ENCODE measurements around the gene C5orf15. TPM values are rescaled to one million over a fixed set of nuclear protein-coding genes. Genes with fewer than 3 reads are reported as not detected.
A peak's percentile ranks its signal among the peaks of the same experiment; 100 is the strongest.

The C5orf15 gene
- polyA plus RNA-seq, 1 of the 3 experiments (the other 2 are of a cell fraction) = 81.0 TPM

DNA sequence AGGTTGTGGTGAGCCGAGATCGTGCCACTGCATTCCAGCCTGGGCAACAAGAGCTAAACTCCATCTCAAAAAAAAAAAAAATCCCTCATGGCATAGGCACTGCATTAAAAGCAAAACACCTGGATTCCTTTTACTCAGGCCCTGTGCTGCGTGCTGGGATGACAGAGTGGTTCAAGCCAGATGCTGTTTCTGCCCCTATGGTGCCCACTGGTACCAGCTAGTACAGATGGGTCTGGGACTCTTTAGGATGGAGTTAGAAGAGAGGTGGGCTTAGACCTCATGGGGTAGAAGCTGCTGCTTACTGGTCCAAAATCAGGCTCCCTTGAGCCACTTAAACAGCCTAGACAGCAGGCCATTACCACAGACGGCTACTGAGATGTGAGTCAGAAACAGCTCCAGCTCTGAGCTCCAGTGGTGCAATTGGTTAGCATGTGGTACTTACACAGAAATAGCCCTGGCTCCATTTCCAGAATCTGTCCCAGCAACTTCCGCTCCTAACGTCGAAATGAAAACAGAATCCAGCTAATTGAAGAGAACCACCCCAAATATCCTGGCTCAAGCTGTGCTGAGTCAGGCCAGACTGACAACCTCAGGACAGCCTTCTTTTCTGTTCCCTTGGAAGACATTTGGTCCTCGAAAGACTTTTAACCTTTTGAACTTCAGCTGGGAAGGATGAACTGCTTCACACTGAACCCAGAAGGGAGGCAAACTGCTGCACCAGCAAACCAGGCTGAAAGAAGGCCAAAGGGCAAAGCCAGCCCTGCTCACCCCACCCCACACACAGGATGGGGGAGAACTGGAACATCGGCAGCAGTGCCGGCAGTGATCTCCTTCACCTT is 15.5 kb downstream of the C5orf15 start (continued):
- TF ChIP-seq, protein P1, sequence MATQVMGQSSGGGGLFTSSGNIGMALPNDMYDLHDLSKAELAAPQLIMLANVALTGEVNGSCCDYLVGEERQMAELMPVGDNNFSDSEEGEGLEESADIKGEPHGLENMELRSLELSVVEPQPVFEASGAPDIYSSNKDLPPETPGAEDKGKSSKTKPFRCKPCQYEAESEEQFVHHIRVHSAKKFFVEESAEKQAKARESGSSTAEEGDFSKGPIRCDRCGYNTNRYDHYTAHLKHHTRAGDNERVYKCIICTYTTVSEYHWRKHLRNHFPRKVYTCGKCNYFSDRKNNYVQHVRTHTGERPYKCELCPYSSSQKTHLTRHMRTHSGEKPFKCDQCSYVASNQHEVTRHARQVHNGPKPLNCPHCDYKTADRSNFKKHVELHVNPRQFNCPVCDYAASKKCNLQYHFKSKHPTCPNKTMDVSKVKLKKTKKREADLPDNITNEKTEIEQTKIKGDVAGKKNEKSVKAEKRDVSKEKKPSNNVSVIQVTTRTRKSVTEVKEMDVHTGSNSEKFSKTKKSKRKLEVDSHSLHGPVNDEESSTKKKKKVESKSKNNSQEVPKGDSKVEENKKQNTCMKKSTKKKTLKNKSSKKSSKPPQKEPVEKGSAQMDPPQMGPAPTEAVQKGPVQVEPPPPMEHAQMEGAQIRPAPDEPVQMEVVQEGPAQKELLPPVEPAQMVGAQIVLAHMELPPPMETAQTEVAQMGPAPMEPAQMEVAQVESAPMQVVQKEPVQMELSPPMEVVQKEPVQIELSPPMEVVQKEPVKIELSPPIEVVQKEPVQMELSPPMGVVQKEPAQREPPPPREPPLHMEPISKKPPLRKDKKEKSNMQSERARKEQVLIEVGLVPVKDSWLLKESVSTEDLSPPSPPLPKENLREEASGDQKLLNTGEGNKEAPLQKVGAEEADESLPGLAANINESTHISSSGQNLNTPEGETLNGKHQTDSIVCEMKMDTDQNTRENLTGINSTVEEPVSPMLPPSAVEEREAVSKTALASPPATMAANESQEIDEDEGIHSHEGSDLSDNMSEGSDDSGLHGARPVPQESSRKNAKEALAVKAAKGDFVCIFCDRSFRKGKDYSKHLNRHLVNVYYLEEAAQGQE (IDR thresholded peaks at IDR 0.05; ENCODE audit: low read depth, low read length) = no peak; the same call in 1 of the 2 replicates
- no peak for TF ChIP-seq MXI1 (IDR thresholded peaks at IDR 0.05; ENCODE audit: low read depth, low read length)
- TF ChIP-seq RFX5 (IDR thresholded peaks at IDR 0.05; ENCODE audit: low read length) = no peak
- no peak for TF ChIP-seq SMC3 (IDR thresholded peaks at IDR 0.05; ENCODE audit: low read depth, low read length)
- TF ChIP-seq GABPA (IDR thresholded peaks at IDR 0.05; ENCODE audit: low read depth) = peak; percentile 23; the same call in 1 of the 2 replicates
- peak; percentile 83; the same call in 1 of the 2 replicates for TF ChIP-seq RXRA (IDR thresholded peaks at IDR 0.05; ENCODE audit: borderline replicate concordance, low read depth)
- TF ChIP-seq, protein P2, sequence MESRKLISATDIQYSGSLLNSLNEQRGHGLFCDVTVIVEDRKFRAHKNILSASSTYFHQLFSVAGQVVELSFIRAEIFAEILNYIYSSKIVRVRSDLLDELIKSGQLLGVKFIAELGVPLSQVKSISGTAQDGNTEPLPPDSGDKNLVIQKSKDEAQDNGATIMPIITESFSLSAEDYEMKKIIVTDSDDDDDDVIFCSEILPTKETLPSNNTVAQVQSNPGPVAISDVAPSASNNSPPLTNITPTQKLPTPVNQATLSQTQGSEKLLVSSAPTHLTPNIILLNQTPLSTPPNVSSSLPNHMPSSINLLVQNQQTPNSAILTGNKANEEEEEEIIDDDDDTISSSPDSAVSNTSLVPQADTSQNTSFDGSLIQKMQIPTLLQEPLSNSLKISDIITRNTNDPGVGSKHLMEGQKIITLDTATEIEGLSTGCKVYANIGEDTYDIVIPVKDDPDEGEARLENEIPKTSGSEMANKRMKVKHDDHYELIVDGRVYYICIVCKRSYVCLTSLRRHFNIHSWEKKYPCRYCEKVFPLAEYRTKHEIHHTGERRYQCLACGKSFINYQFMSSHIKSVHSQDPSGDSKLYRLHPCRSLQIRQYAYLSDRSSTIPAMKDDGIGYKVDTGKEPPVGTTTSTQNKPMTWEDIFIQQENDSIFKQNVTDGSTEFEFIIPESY (IDR thresholded peaks at IDR 0.05; ENCODE audit: borderline replicate concordance, low read depth) = no peak

DNA sequence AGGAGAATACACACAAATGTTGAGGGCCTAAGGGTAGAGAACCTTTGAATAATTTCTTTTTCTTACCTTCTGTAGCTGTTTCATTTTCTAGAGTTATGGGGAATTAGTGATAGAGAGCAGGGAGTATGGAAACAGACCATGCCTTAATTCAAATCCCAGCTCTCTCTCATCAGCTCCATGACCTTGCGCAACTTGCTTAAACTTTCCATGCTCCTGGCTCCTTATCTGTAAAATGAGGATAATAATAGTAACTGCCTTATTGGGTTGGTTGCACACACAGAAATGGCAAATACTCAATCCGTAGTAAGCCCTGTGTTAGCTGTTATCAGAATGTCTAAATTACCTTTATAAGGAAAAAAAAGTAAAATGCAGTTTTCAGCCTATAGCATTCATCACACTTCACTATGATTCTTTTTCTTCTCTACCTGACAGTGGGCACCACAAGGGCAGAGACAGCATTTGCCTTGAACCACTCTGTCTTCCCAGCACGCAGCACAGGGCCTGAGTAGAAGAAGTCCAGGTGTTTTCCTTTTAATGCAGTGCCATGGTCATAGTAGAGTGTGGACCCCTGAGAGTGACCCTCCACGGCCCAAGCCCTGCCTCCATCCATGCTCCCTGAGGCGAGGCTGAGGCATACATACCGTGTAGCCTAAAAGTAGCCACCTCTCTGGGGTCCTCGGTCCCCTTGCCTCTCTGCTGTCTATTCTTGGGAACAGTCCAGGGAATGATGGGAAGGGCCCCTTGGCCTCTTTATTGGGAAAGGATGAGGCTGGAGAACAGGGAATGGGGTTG is 17.4 kb downstream of the C5orf15 start:
- Histone ChIP-seq H2AFZ (ENCODE audit: low read depth) (no peak overlapping the region), H3K4me2 (no peak overlapping the region), H3K9ac (no peak overlapping the region), H3K4me1 (ENCODE audit: control insufficient read depth in 1 of 2, insufficient read depth in 2 of 2, low read depth in 1 of 2, low read length in 1 of 2) (peaks cover 0 to 3% of the 10 kb centered on the region in 2 experiments; a peak in 1 of 4 replicates), H3K36me3 (replicated peaks in 1 of 2; ENCODE audit: control insufficient read depth in 1 of 2, insufficient read depth in 2 of 2, low read length in 1 of 2) (peaks cover 9 to 13% of the 10 kb centered on the region in 2 experiments), H3K79me2 (ENCODE audit: insufficient read depth) (no peaks in the 10 kb centered on the region), H3K9me3 (no peaks in the 10 kb centered on the region), H3K27ac (ENCODE audit: low read depth in 2 of 2, low read length in 1 of 2) (no peak overlapping the region), H3K4me3 (ENCODE audit: low read depth in 2 of 2, low read length in 1 of 2) (no peak overlapping the region), H3K27me3 (ENCODE audit: insufficient read depth) (no peaks in the 10 kb centered on the region), H4K20me1 (ENCODE audit: insufficient read depth) (no peaks in the 10 kb centered on the region), H3K9me2 (no peaks in the 10 kb centered on the region), H3F3A (replicated peaks; ENCODE audit: insufficient read depth) (peaks cover 25% of the 10 kb centered on the region)
- DNase-seq = no peak
- POLR2A ChIA-PET = no interaction called here
- CTCF ChIA-PET = interaction anchor here (0.7 to 2.6 kb wide), 4 partner anchors 29 to 951 kb away, joined by 3 to 10 read pairs (median 4); no protein-coding TSS in a partner anchor
- TF ChIP-seq MXI1 (IDR thresholded peaks at IDR 0.05; ENCODE audit: low read depth, low read length) = no peak
- TF ChIP-seq CHD2 (IDR thresholded peaks at IDR 0.05; ENCODE audit: low read length, partially characterized antibody) = no peak
- no peak for TF ChIP-seq FOXM1 (IDR thresholded peaks at IDR 0.05; ENCODE audit: low read depth)
- TF ChIP-seq USF1 (IDR thresholded peaks at IDR 0.05; ENCODE audit: borderline replicate concordance, low read depth) = no peak
- TF ChIP-seq RCOR1 (IDR thresholded peaks at IDR 0.05; ENCODE audit: low read length) = no peak
- TF ChIP-seq PBX3 (IDR thresholded peaks at IDR 0.05) = no peak
- no peak for TF ChIP-seq RFX5 (IDR thresholded peaks at IDR 0.05; ENCODE audit: low read length)
- TF ChIP-seq, protein P2 (IDR thresholded peaks at IDR 0.05; ENCODE audit: borderline replicate concordance, low read depth) = no peak
- no peak for TF ChIP-seq YY1 (IDR thresholded peaks at IDR 0.05; ENCODE audit: low read depth)
- TF ChIP-seq RAD21 (IDR thresholded peaks at IDR 0.05; ENCODE audit: low read length) = no peak
- TF ChIP-seq SMC3 (IDR thresholded peaks at IDR 0.05; ENCODE audit: low read depth, low read length) = no peak
- 80% methylated on average over 7 of the region's 7 CpGs for WGBS (ENCODE audit: low lambda C conversion rate)

All from SK-N-SH (cell line).